GM19467 (cell line): ENCODE results near the gene MAPKBP1.

Source experiments
- ATAC-seq: cut with Tn5 transposase; IDR thresholded peaks from one replicate; pipeline ENCODE4 v1.9.1; 2021; ENCODE audit warnings: mild to moderate bottlenecking, moderate library complexity; ENCODE audit not compliant: unreplicated experiment

The MAPKBP1 gene

GRCh38 chr15:41862515-41863116 is 88.3 kb downstream of the MAPKBP1 start:
- ATAC-seq: no peak

- ATAC-seq: no peak
Measured at GRCh38 chr15:41865490-41866055, 91.3 kb downstream of the MAPKBP1 start.

- no peak for ATAC-seq
Measured at GRCh38 chr15:41866263-41866703, 92.0 kb downstream of the MAPKBP1 start.

GRCh38 chr15:41866872-41867579 is 92.7 kb downstream of the MAPKBP1 start:
- no peak for ATAC-seq

GRCh38 chr15:41868321-41868720 is 94.0 kb downstream of the MAPKBP1 start:
- no peak for ATAC-seq

- ATAC-seq: no peak
Measured at GRCh38 chr15:41869770-41870688, 95.7 kb downstream of the MAPKBP1 start.

GRCh38 chr15:41870689-41871081 is 96.4 kb downstream of the MAPKBP1 start:
- no peak for ATAC-seq

- no peak for ATAC-seq
Measured at GRCh38 chr15:41871175-41871905, 97.1 kb downstream of the MAPKBP1 start.

- no peak for ATAC-seq
Measured at GRCh38 chr15:41872166-41872747, 98.0 kb downstream of the MAPKBP1 start.

- no peak for ATAC-seq
Measured at GRCh38 chr15:41873711-41874110, 99.4 kb downstream of the MAPKBP1 start.

- no peak for ATAC-seq
Measured at GRCh38 chr15:41874736-41875135, 100.5 kb downstream of the MAPKBP1 start.

GRCh38 chr15:41876007-41876406 is 101.7 kb downstream of the MAPKBP1 start:
- ATAC-seq: no peak

- no peak for ATAC-seq
Measured at GRCh38 chr15:41876689-41877088, 102.4 kb downstream of the MAPKBP1 start.
